Stimulated activated CD4-positive, alpha-beta T cell treated with anti-CD3 and anti-CD28 coated beads, Interleukin-1b, Interleukin-23, amount 100 ng/mL, for 24 hours (primary cell): Measurements from ENCODE around the gene BCL11B.
"Not testable (repeated sequence)": the region's sequence is repeated elsewhere in the genome, so short reads cannot be mapped to it uniquely, and the experiment has no call there.

ENCODE experiments used
- DNase-seq, 4 experiments: peaks; one replicate each; pipeline ENCODE4 v3.0.0-alpha.2; 2020; ENCODE audit warnings: low read depth in 4 of 4, low spot score in 1 of 4

The BCL11B gene

GRCh38 chr14:99203080-99203479, 68.9 kb downstream of the BCL11B start:
- DNase-seq, result no peak

- no peak for DNase-seq
Measured at GRCh38 chr14:99202516-99202915, 69.5 kb downstream of the BCL11B start.

- no peak for DNase-seq
Measured at GRCh38 chr14:99201351-99202073, 70.5 kb downstream of the BCL11B start.

- DNase-seq, result no peak
Measured at GRCh38 chr14:99200654-99201005, 71.4 kb downstream of the BCL11B start.

GRCh38 chr14:99199846-99200653, 71.9 kb downstream of the BCL11B start:
- DNase-seq, result no peak

GRCh38 chr14:99198746-99199502, 73.1 kb downstream of the BCL11B start:
- DNase-seq, result no peak

GRCh38 chr14:99196310-99196650, 75.7 kb downstream of the BCL11B start:
- no peak for DNase-seq

GRCh38 chr14:99195602-99196309, 76.2 kb downstream of the BCL11B start:
- no peak for DNase-seq

- no peak for DNase-seq
Measured at GRCh38 chr14:99194736-99195135, 77.3 kb downstream of the BCL11B start.

- DNase-seq, result no peak
Measured at GRCh38 chr14:99194136-99194535, 77.9 kb downstream of the BCL11B start.

- no peak for DNase-seq
Measured at GRCh38 chr14:99192830-99193229, 79.2 kb downstream of the BCL11B start.

- DNase-seq, result no peak
Measured at GRCh38 chr14:99192028-99192621, 79.9 kb downstream of the BCL11B start.

GRCh38 chr14:99191395-99192027, 80.5 kb downstream of the BCL11B start:
- no peak for DNase-seq

GRCh38 chr14:99190696-99191394, 81.2 kb downstream of the BCL11B start:
- DNase-seq, result no peak

- no peak for DNase-seq
Measured at GRCh38 chr14:99189201-99189801, 82.7 kb downstream of the BCL11B start.

GRCh38 chr14:99188731-99189191, 83.2 kb downstream of the BCL11B start:
- peak in 1 of 4 experiments; percentile 34 for DNase-seq

GRCh38 chr14:99187858-99188257, 84.1 kb downstream of the BCL11B start:
- no peak for DNase-seq

- DNase-seq, result no peak
Measured at GRCh38 chr14:99186956-99187690, 84.9 kb downstream of the BCL11B start.

- DNase-seq, result not testable (repeated sequence)
Measured at GRCh38 chr14:99186336-99186735, 85.7 kb downstream of the BCL11B start.
